Mesodermal cell (in vitro differentiated cells): Measurements from ENCODE around the gene RAB37.

ENCODE experiments used
- H3K27ac ChIP-seq: 2 replicates; pipeline ENCODE4 v1.7.0; 2013; ENCODE audit warnings: mild to moderate bottlenecking, low read depth, low read length, moderate library complexity; ENCODE audit not compliant: severe bottlenecking
- H3K36me3 ChIP-seq: 2 replicates; pipeline ENCODE4 v1.7.1; 2013; ENCODE audit warnings: mild to moderate bottlenecking, low read length, moderate library complexity; ENCODE audit not compliant: control insufficient read depth, insufficient read depth
- H3K4me1 ChIP-seq: one replicate; pipeline ENCODE4 v1.7.1; 2013; ENCODE audit warnings: mild to moderate bottlenecking, low read length; ENCODE audit not compliant: insufficient read depth, control insufficient read depth, poor library complexity, severe bottlenecking
- H3K4me3 ChIP-seq: 2 replicates; pipeline ENCODE4 v1.7.0; 2013; ENCODE audit warnings: low read length, control low read depth, mild to moderate bottlenecking; ENCODE audit not compliant: insufficient read depth, poor library complexity, severe bottlenecking; ENCODE audit errors: extremely low read depth
- H3K9me3 ChIP-seq: 2 replicates; pipeline ENCODE4 v1.7.1; 2013; ENCODE audit warnings: mild to moderate bottlenecking, low read length, moderate library complexity; ENCODE audit not compliant: control insufficient read depth
- WGBS, 2 experiments: methylation state at CpG; one replicate each; pipeline ENCODE4 v1.1.5; 2013; ENCODE audit warnings: missing lambda C conversion rate in 2 of 2; ENCODE audit not compliant: insufficient coverage in 2 of 2; 5-methylcytosine and 5-hydroxymethylcytosine counted together

RAB37 gene

DNA sequence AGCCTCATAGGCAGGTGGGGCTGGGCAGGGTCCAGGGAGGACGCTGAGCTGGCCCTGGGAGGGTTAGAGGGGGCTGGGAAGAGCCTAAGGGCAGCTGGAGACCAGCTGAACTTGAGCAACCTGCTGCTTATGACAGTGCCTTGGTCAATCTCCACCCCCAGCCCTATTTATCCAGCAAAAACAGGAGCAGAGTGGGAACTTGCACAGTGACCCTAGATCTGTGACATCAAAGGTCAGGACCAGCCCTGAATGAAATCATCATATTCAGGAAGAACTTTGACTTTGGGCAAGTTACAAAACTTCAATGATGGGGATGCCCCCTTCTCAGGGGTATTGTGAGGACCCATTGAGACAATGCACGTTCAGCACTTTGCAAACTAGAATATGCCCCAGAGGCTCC is 33.7 kb upstream of the RAB37 start:
- Histone ChIP-seq H3K27ac (no peak overlapping the region), H3K4me3 (no peak overlapping the region), H3K36me3 (no peaks in the 10 kb centered on the region), H3K9me3 (no peaks in the 10 kb centered on the region), H3K4me1 (no peaks in the 10 kb centered on the region)
- 0 to 38% methylated on average over 1 to 2 of the region's 2 CpGs for WGBS, 2 experiments

- Histone ChIP-seq H3K27ac (no peak overlapping the region), H3K9me3 (no peaks in the 10 kb centered on the region), H3K4me1 (no peaks in the 10 kb centered on the region), H3K36me3 (no peaks in the 10 kb centered on the region), H3K4me3 (no peak overlapping the region)
- 89 to 95% methylated on average over 5 to 8 of the region's 8 CpGs for WGBS, 2 experiments
Observed at GRCh38 chr17:74704544-74704943, 32.5 kb upstream of the RAB37 start.

- H3K27ac ChIP-seq, result no peak overlapping the region
- H3K4me3 ChIP-seq, result no peak overlapping the region
- no peaks in the 10 kb centered on the region for H3K4me1 ChIP-seq
- 68 to 70% methylated on average over 10 to 11 of the region's 12 CpGs for WGBS, 2 experiments
- H3K9me3 ChIP-seq, result no peaks in the 10 kb centered on the region
- no peaks in the 10 kb centered on the region for H3K36me3 ChIP-seq
Observed at GRCh38 chr17:74711058-74711824, 25.8 kb upstream of the RAB37 start.

DNA sequence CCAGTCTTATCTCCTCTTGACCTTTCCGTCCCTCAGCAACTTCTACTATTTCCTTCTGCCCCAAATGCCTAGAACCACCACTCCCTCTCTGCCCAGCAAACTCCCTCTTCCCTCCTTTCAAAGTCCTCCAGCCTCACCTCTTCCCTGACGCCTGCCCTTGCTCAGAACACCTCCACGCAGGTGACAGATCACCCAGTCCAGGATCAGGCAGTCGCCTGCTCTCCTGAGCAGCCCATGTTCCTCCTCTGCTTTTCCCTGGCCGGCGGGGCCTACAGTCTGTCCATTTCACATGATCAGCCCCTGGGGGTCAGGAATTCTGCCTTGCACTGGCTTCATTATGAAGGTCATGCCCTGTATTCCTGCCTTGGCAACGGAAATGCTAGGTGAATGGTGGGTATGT is 24.8 kb upstream of the RAB37 start:
- Histone ChIP-seq H3K36me3 (no peaks in the 10 kb centered on the region), H3K27ac (no peak overlapping the region), H3K4me1 (no peaks in the 10 kb centered on the region), H3K4me3 (no peak overlapping the region), H3K9me3 (no peaks in the 10 kb centered on the region)
- 80 to 82% methylated on average over 6 of the region's 7 CpGs for WGBS, 2 experiments

DNA sequence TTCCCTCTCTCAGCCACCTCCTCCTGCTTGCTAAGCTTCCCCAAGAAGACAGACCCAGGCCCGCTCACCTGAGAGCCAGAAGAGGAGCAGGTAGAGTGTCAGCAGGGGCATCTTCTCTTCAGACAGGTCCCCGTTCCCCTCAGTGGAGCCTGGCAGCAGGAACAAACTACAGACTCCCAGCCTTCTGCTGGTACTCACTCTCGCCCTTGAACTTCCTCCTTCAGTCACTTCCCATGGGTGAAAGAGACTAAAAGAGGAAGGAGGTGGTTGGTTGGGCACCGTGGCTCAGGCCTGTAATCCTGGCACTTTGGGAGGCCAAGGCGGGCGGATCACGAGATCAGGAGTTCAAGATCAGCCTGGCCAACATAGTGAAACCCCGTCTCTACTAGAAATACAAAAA is 24.3 kb upstream of the RAB37 start, which contains the start of gene CD300LF:
TSS of gene CD300LF (minus strand) at position 168 of the 400 bp plus-strand sequence. CDS start at position 111, 57 bp downstream.
- H3K27ac ChIP-seq, result no peak within 1 kb of the TSS
- H3K9me3 ChIP-seq, result no peaks in the 10 kb centered on the region
- no peaks in the 10 kb centered on the region for H3K36me3 ChIP-seq
- 60 to 96% methylated on average over 2 to 3 of the region's 8 CpGs for WGBS, 2 experiments
- no peak within 1 kb of the TSS for H3K4me3 ChIP-seq
- H3K4me1 ChIP-seq, result no peaks in the 10 kb centered on the region

- 90 to 94% methylated on average over 6 to 9 of the region's 12 CpGs for WGBS, 2 experiments
- no peak overlapping the region for H3K27ac ChIP-seq
- H3K9me3 ChIP-seq, result no peaks in the 10 kb centered on the region
Observed at GRCh38 chr17:74713171-74713755, 23.8 kb upstream of the RAB37 start.

GRCh38 chr17:74715144-74715543 is 21.9 kb upstream of the RAB37 start:
- H3K36me3 ChIP-seq, result no peaks in the 10 kb centered on the region
- no peaks in the 10 kb centered on the region for H3K4me1 ChIP-seq
- no peak overlapping the region for H3K4me3 ChIP-seq
- no peaks in the 10 kb centered on the region for H3K9me3 ChIP-seq
- no peak overlapping the region for H3K27ac ChIP-seq
- WGBS, 2 experiments, result 43 to 48% methylated on average over 3 of the region's 4 CpGs

More at GRCh38 chr17:74713171-74713755, 23.8 kb upstream of the RAB37 start:
- H3K4me3 ChIP-seq, result no peak overlapping the region
- H3K36me3 ChIP-seq, result no peaks in the 10 kb centered on the region
- H3K4me1 ChIP-seq, result no peaks in the 10 kb centered on the region

GRCh38 chr17:74720506-74720905 is 16.6 kb upstream of the RAB37 start:
- 89 to 93% methylated on average over 4 of the region's 4 CpGs for WGBS, 2 experiments
- no peaks in the 10 kb centered on the region for H3K9me3 ChIP-seq
- H3K4me3 ChIP-seq, result no peak overlapping the region
- no peaks in the 10 kb centered on the region for H3K4me1 ChIP-seq
- H3K27ac ChIP-seq, result no peak overlapping the region
- no peaks in the 10 kb centered on the region for H3K36me3 ChIP-seq

GRCh38 chr17:74722782-74723181 is 14.3 kb upstream of the RAB37 start:
- 79 to 92% methylated on average over 4 of the region's 4 CpGs for WGBS, 2 experiments
- H3K27ac ChIP-seq, result no peak overlapping the region

DNA sequence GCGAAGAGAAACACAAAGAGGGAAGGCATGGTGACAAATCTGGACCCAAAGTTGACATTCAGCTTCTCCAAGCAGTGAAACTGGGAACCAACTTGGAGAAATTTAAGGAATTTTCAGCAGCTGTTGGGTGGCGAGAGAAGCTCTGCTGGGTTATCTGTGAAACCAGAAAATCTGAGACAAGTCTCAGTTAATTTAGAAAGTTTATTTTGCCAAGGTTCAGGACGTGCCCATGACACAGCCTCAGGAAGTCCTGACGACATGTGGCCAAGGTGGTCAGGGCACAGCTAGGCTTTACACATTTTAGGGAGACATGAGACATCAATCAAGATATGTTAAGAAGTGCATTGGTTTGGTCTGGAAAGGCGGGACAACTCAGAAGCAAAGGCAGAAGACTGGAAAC is 13.2 kb upstream of the RAB37 start:
- H3K36me3 ChIP-seq, result no peaks in the 10 kb centered on the region
- no peaks in the 10 kb centered on the region for H3K4me1 ChIP-seq
- H3K4me3 ChIP-seq, result no peak overlapping the region
- H3K27ac ChIP-seq, result no peak overlapping the region
- WGBS, 2 experiments, result 79 to 83% methylated on average over 5 of the region's 5 CpGs
- no peaks in the 10 kb centered on the region for H3K9me3 ChIP-seq

More at GRCh38 chr17:74722782-74723181, 14.3 kb upstream of the RAB37 start:
- Histone ChIP-seq H3K4me1 (no peaks in the 10 kb centered on the region), H3K9me3 (no peaks in the 10 kb centered on the region), H3K4me3 (no peak overlapping the region), H3K36me3 (no peaks in the 10 kb centered on the region)

GRCh38 chr17:74725111-74725510 is 11.9 kb upstream of the RAB37 start:
- Histone ChIP-seq H3K9me3 (no peaks in the 10 kb centered on the region), H3K4me1 (no peaks in the 10 kb centered on the region)
- 85 to 94% methylated on average over 1 to 2 of the region's 3 CpGs for WGBS, 2 experiments

More at GRCh38 chr17:74725111-74725510, 11.9 kb upstream of the RAB37 start:
- no peaks in the 10 kb centered on the region for H3K36me3 ChIP-seq
- H3K4me3 ChIP-seq, result no peak overlapping the region
- no peak overlapping the region for H3K27ac ChIP-seq
